Measurements from ENCODE around the gene SLC25A27.

SLC25A27 gene

DNA sequence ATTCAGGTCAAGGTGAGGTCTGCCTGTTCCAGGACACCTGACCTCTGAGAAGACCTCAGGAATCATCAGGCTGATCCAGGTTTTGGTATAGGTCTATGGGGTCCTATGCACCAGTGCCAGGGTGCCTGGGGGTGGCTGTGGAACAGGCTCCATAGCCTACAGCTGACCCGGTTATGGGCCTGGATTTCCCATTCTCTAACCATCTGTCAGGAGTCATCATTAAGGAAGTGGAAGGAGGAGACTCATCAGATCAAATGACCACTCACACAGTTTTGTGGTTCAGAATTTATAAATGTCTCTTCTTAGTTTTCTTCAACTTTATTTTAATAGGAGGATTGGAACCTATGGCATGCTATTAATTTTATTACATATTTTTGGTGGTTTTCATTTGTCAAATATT is 67.6 kb downstream of the SLC25A27 start:
- DNase-seq, result no peak

All from T1000 (cell line).